Frontal cortex (tissue), 4 donors: Measurements from ENCODE around the gene FRY. TPM values are rescaled to one million over a fixed set of nuclear protein-coding genes. Genes with fewer than 3 reads are reported as not detected.

Source experiments
- DNase-seq, 2 donors: peaks; one replicate each; pipeline ENCODE4 v3.0.0; 2012; ENCODE audit warnings: low spot score in 2 of 2
- FAIRE-seq: peaks from 2 replicates; lab custom pipeline; 2012; peaks lifted over from hg19 to GRCh38; lab: Jason Lieb, UNC
- total RNA-seq: library from RNA; depleted of rRNA; stranded (reverse); fragments of >200 nt; gene quantifications from one replicate; pipeline ENCODE4 v1.2.3, GENCODE V29; 2014
- donor health status: control.
- donor health status: control.
- donor health status: control.

Gene FRY
- total RNA-seq, 1 donor from 2014 or later, result 55.4 TPM

GRCh38 chr13:32117001-32117400, 85.4 kb downstream of the FRY start:
- FAIRE-seq (no peak), DNase-seq (no peak)

- FAIRE-seq (no peak), DNase-seq (no peak)
Measured at GRCh38 chr13:32117701-32118100, 86.1 kb downstream of the FRY start.

- FAIRE-seq (no peak), DNase-seq (no peak)
Measured at GRCh38 chr13:32121316-32121715, 89.7 kb downstream of the FRY start.

DNA sequence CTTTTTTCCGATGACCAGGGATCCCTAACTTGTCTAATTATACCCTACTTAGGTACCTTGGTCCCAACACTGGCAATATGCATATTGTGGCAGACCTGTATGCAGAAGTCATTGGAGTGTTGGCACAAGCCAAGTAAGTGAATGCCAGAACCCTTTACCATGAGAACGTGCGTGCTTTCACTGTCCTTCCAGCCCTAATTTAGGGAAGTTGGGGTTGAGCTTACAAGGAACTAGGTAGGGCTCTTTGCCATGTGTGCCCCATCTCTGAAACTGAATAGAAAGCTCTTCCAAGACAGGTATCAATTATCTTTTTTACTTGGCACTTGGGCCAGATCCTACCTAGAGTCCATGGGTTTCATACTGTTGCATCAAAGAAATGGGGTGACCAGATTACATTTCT, 93.2 kb downstream of the FRY start:
- DNase-seq (no peak), FAIRE-seq (no peak)

GRCh38 chr13:32125221-32125689, 93.7 kb downstream of the FRY start:
- DNase-seq (no peak), FAIRE-seq (no peak)

DNA sequence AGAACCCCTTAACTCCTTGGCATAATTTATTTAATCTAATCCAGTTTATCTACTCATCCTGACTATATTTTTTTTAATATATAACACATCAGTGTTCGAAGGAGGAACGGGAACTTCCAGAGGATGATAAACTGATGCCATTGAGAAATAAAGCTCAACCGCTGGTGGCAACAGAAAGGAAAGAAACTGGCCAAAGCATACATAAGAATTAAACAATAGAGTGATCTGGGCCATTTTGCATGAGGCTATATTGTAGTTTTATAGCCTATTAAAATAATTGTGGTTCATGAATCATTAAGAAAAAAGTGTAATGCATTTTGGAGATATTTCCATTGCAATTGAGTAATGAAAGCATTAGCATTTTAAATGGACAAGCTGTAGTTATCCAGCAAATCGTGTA, 94.2 kb downstream of the FRY start:
- FAIRE-seq (no peak), DNase-seq (no peak)

- FAIRE-seq (no peak), DNase-seq (no peak)
Measured at GRCh38 chr13:32126278-32126677, 94.7 kb downstream of the FRY start.

- DNase-seq (no peak), FAIRE-seq (no peak)
Measured at GRCh38 chr13:32126756-32127155, 95.2 kb downstream of the FRY start.

DNA sequence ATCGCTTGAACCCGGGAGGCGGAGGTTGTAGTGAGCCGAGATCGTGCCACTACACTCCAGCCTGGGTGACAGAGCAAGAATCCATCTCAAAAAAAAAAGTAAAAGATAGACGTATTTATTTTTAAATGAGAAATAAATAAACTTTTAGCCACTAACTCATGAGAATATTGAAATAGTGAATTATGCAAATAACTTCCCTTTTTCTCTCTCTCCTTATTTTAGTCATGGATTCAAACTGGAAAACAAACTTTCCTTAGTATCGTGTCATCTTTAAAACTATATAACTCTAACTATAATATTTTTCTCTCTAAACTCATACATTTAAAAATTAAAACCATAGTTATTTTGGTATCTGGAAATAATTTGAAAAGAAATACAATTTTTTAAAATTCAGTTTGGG, 96.1 kb downstream of the FRY start:
- no peak for DNase-seq
- FAIRE-seq, result peak; percentile 42

- DNase-seq (no peak), FAIRE-seq (no peak)
Measured at GRCh38 chr13:32134241-32135055, 102.9 kb downstream of the FRY start.

DNA sequence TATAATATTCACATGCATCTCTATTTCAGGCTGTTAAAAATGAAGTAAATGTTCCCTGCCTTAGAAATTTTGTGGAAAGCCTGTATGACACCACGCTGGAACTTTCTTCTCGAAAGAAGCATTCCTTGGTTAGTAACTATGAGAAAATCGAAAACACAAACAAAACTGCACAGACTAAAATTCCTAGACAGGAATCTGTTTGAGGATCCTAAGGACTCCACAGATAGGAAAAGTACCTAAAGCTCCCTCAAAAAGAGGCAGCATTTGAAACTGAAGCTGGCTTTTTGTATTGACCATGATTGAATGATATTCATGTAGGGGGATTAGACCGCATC, 103.4 kb downstream of the FRY start:
- DNase-seq, result no peak
- FAIRE-seq, result no peak

- no peak for DNase-seq
- FAIRE-seq, result no peak
Measured at GRCh38 chr13:32135655-32136054, 104.1 kb downstream of the FRY start.

GRCh38 chr13:32136061-32136460, 104.5 kb downstream of the FRY start:
- FAIRE-seq, result no peak
- DNase-seq, result no peak

- FAIRE-seq (no peak), DNase-seq (no peak)
Measured at GRCh38 chr13:32136716-32137115, 105.1 kb downstream of the FRY start.

GRCh38 chr13:32139251-32139650, 107.7 kb downstream of the FRY start:
- FAIRE-seq (no peak), DNase-seq (no peak)

- DNase-seq (no peak), FAIRE-seq (no peak)
Measured at GRCh38 chr13:32140109-32140508, 108.5 kb downstream of the FRY start.

DNA sequence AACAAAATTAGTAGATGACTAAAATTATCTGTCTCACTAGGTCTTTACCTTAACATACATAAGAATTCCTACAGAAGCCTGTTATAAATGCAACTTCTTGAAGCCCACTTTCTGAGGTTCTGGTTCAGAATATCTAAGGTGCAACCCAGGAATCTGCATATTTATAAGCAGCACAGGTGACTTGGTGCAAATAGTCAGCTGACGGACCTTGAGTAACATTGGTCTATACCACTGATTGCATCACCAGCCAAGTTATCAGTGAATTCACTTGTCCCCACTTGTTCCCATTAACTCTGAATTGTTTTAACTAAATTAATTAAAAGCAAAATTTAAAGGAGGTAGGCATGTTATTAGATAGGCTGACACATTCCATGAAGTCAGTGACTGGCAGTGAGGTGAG, 109.9 kb downstream of the FRY start:
- DNase-seq, result no peak
- FAIRE-seq, result no peak

DNA sequence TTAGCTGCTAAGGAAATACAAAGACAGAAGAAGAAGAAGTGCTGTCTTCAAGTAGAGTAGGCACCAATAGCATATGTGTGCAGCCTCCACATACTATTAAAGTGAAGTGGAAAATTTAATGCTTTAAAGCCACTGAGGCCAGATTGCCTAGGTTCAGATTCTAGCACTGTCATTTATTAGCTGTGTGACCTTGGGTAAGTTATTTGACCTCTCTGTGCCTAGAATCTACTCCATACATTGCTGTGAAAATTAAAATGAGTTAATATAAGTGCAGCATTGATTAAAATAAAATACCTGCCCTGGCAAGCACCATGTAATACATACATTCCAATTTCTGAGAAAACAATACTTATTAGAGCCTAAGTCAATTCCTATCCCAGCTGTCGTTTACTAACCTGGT, 110.5 kb downstream of the FRY start:
- DNase-seq, result no peak
- no peak for FAIRE-seq

DNA sequence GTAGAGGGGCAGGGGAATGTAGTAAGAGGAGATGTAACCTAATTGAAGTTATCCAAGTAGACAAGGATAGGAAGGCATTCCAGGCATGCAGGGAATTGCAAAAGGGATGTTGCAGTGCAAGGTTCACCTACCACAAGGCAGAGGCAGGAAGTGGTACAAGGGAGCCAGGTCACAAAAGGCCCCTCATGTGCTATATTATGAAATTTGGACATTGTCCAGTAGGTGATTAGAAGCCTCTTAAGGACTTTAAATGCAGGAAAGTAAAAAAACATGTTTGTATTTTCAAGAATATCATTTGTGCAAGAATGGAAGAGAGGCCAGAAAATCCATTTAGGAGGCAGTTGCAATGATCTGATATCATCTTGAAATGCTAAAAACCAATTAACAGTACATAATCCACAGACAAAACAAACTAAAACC, 111.4 kb downstream of the FRY start:
- FAIRE-seq, result no peak
- DNase-seq, result no peak

GRCh38 chr13:32147193-32147592, 115.6 kb downstream of the FRY start:
- no peak for FAIRE-seq

DNA sequence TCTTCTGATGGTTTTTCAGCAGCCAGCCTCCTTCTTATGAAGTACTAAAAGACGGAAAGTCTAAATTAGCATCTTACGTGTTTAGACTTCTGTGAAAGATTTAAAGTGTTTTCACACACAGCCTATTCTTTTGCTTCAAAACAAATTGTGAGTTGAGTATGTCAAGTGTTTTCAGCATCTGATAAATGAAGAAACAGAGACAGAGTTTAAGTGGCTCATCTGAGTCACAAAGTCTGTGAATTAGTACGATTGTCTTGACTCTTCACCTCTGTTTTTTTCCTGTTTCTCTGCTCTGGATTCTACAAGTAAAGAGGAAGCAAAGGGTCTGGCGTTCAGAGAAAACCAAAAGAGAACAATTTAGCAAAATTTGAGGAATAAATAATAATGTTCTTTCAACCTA, 116.4 kb downstream of the FRY start:
- FAIRE-seq, result no peak
- no peak for DNase-seq

More at GRCh38 chr13:32147193-32147592, 115.6 kb downstream of the FRY start:
- no peak for DNase-seq

DNA sequence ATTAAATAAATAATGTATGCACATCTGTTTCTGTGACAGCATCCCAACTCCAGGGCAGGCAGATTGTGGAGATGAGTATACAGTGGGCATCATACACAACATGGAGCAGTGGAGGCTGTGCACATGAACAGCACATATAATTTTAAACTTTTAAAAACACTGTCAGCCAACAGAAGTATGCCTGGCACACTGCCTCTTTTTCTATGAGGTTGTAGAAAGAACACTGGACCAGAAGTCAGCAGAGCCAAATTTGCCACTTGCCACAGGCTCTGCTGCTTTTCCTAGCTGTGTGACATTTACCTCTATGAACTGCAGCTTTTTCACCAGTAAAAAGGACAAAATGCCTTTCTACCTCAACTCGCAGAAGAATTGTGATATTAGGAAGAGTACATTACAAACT, 118.7 kb downstream of the FRY start:
- no peak for DNase-seq
- no peak for FAIRE-seq
